Loucy (cell line): ENCODE results near the gene PUM2.

Experiments used
- EZH2phosphoT487 ChIP-seq: fragments of 200-600 bp; IDR thresholded peaks from 2 replicates; pipeline ENCODE4 v1.6.1; 2018; ENCODE audit warnings: antibody characterized with exemption, mild to moderate bottlenecking, moderate library complexity, borderline replicate concordance
- TF ChIP-seq, protein P1 (sequence below): fragments of 200-600 bp; sonication (generic); conservative IDR thresholded peaks from 2 replicates; pipeline ENCODE4 v1.5.1; 2014; ENCODE audit warnings: mild to moderate bottlenecking, antibody characterized with exemption, low read length

GRCh38 chr2:20370191-20370590 lies 19.5 kb upstream of the PUM2 start:
- TF ChIP-seq, protein P1, sequence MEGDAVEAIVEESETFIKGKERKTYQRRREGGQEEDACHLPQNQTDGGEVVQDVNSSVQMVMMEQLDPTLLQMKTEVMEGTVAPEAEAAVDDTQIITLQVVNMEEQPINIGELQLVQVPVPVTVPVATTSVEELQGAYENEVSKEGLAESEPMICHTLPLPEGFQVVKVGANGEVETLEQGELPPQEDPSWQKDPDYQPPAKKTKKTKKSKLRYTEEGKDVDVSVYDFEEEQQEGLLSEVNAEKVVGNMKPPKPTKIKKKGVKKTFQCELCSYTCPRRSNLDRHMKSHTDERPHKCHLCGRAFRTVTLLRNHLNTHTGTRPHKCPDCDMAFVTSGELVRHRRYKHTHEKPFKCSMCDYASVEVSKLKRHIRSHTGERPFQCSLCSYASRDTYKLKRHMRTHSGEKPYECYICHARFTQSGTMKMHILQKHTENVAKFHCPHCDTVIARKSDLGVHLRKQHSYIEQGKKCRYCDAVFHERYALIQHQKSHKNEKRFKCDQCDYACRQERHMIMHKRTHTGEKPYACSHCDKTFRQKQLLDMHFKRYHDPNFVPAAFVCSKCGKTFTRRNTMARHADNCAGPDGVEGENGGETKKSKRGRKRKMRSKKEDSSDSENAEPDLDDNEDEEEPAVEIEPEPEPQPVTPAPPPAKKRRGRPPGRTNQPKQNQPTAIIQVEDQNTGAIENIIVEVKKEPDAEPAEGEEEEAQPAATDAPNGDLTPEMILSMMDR: no peak
- TF ChIP-seq EZH2phosphoT487: no peak
